Trophoblast cell (in vitro differentiated cells and primary cell): Measurements from ENCODE around the gene HBE1.

Experiments
- DNase-seq, 2 donors: peaks; one replicate each; pipeline ENCODE4 v3.0.0-alpha.2; 2016
- H2AFZ ChIP-seq: 2 replicates; pipeline ENCODE4 v1.6.1; 2013; ENCODE audit warnings: low read length, moderate library complexity, mild to moderate bottlenecking; ENCODE audit not compliant: insufficient read depth, poor library complexity
- H2AK5ac ChIP-seq: 2 replicates; pipeline ENCODE4 v1.6.1; 2013; ENCODE audit warnings: mild to moderate bottlenecking, low read length
- H2BK120ac ChIP-seq: 2 replicates; pipeline ENCODE4 v1.6.1; 2013; ENCODE audit warnings: low read length, mild to moderate bottlenecking, moderate library complexity; ENCODE audit not compliant: insufficient read depth, poor library complexity
- H2BK12ac ChIP-seq: 2 replicates; pipeline ENCODE4 v1.6.1; 2013; ENCODE audit warnings: mild to moderate bottlenecking, low read length, moderate library complexity
- H2BK5ac ChIP-seq: 2 replicates; pipeline ENCODE4 v1.6.1; 2013; ENCODE audit warnings: low read length, low read depth, moderate library complexity, mild to moderate bottlenecking; ENCODE audit not compliant: poor library complexity
- H3K14ac ChIP-seq: 2 replicates; pipeline ENCODE4 v1.6.1; 2013; ENCODE audit warnings: mild to moderate bottlenecking, low read length
- H3K18ac ChIP-seq: 2 replicates; pipeline ENCODE4 v1.6.1; 2013; ENCODE audit warnings: mild to moderate bottlenecking, low read length
- H3K23ac ChIP-seq: 2 replicates; pipeline ENCODE4 v1.6.1; 2013; ENCODE audit warnings: low read length
- H3K27ac ChIP-seq: 2 replicates; pipeline ENCODE4 v1.5.1; 2013; ENCODE audit warnings: low read depth, mild to moderate bottlenecking, inconsistent platforms, low read length, moderate library complexity
- H3K27me3 ChIP-seq: 2 replicates; pipeline ENCODE4 v1.6.1; 2013; ENCODE audit warnings: inconsistent platforms, mild to moderate bottlenecking, low read length, moderate library complexity; ENCODE audit not compliant: insufficient read depth
- H3K36me3 ChIP-seq, 2 experiments: 1 replicate in 1 of 2; 2 replicates in 1 of 2; pipeline ENCODE4 v1.6.1; 2013; ENCODE audit warnings: low read length in 2 of 2, mild to moderate bottlenecking in 2 of 2, moderate library complexity in 1 of 2; ENCODE audit not compliant: insufficient read depth in 2 of 2, control insufficient read depth in 1 of 2
- H3K4ac ChIP-seq: 2 replicates; pipeline ENCODE4 v1.6.1; 2013; ENCODE audit warnings: low read depth, mild to moderate bottlenecking, low read length, moderate library complexity
- H3K4me1 ChIP-seq, 2 experiments: 1 replicate in 1 of 2; 2 replicates in 1 of 2; pipeline ENCODE4 v1.6.1; 2013; ENCODE audit warnings: low read length in 2 of 2, mild to moderate bottlenecking in 2 of 2, moderate library complexity in 1 of 2; ENCODE audit not compliant: insufficient read depth in 2 of 2, control insufficient read depth in 1 of 2
- H3K4me2 ChIP-seq: 2 replicates; pipeline ENCODE4 v1.6.1; 2013; ENCODE audit warnings: inconsistent platforms, mild to moderate bottlenecking, low read length, moderate library complexity
- H3K4me3 ChIP-seq: 2 replicates; pipeline ENCODE4 v1.5.1; 2013; ENCODE audit warnings: mild to moderate bottlenecking, low read depth, low read length, inconsistent platforms
- H3K79me1 ChIP-seq: one replicate; pipeline ENCODE4 v1.6.1; 2013; ENCODE audit warnings: low read length
- H3K79me2 ChIP-seq: 2 replicates; pipeline ENCODE4 v1.6.1; 2013; ENCODE audit warnings: low read length, mild to moderate bottlenecking; ENCODE audit not compliant: control insufficient read depth, insufficient read depth, poor library complexity
- H3K9ac ChIP-seq: 2 replicates; pipeline ENCODE4 v1.6.1; 2013; ENCODE audit warnings: mild to moderate bottlenecking, low read length
- H3K9me3 ChIP-seq: 2 replicates; pipeline ENCODE4 v1.6.1; 2013; ENCODE audit warnings: low read depth, mild to moderate bottlenecking, control low read depth, inconsistent platforms, low read length; ENCODE audit not compliant: insufficient read depth
- H4K12ac ChIP-seq: 2 replicates; pipeline ENCODE4 v1.6.1; 2013; ENCODE audit warnings: low read depth, mild to moderate bottlenecking, low read length, moderate library complexity
- H4K8ac ChIP-seq: 2 replicates; pipeline ENCODE4 v1.6.1; 2013; ENCODE audit warnings: low read depth, mild to moderate bottlenecking, low read length, moderate library complexity
- H4K91ac ChIP-seq: one replicate; pipeline ENCODE4 v1.6.1; 2013; ENCODE audit warnings: low read depth, mild to moderate bottlenecking, low read length, moderate library complexity
- WGBS: extraction: QIAGEN DNeasy Blood & Tissue Kit; methylation state at CpG from one replicate; pipeline ENCODE4 v1.1.7; 2013; ENCODE audit warnings: missing lambda C conversion rate; ENCODE audit not compliant: insufficient read length, insufficient coverage; ENCODE audit errors: extremely low coverage; 5-methylcytosine and 5-hydroxymethylcytosine counted together

The HBE1 gene

GRCh38 chr11:5227681-5228080, 42.1 kb downstream of the HBE1 start:
- Histone ChIP-seq H3K79me2 (no peaks in the 10 kb centered on the region), H2AK5ac (no peak overlapping the region)
- no CpG with 5 or more reads among the region's 1 CpG for WGBS

GRCh38 chr11:5226732-5227310, 42.9 kb downstream of the HBE1 start, which contains the start of gene HBB:
TSS of gene HBB (minus strand) at chr11:5227071. CDS start at chr11:5227021, 50 bp downstream.
- no peak within 1 kb of the TSS for H3K18ac ChIP-seq
- H3K4me3 ChIP-seq, result peak within 1 kb of the TSS; percentile 44
- no peak within 1 kb of the TSS for H2AFZ ChIP-seq
- no peak within 1 kb of the TSS for H3K4me2 ChIP-seq
- H4K8ac ChIP-seq, result no peak within 1 kb of the TSS
- no peak within 1 kb of the TSS for H4K91ac ChIP-seq
- no peak within 1 kb of the TSS for H2BK12ac ChIP-seq
- no peak within 1 kb of the TSS for H2BK120ac ChIP-seq
- no peaks in the 10 kb centered on the region for H3K79me1 ChIP-seq
- no CpG with 5 or more reads among the region's 3 CpGs for WGBS
- no peaks in the 10 kb centered on the region for H3K27me3 ChIP-seq
- H3K79me2 ChIP-seq, result no peaks in the 10 kb centered on the region
- no peak within 1 kb of the TSS for H4K12ac ChIP-seq
- H3K36me3 ChIP-seq, result no peaks in the 10 kb centered on the region
- H3K9me3 ChIP-seq, result no peaks in the 10 kb centered on the region
- no peak within 1 kb of the TSS for H2AK5ac ChIP-seq
- H2BK5ac ChIP-seq, result no peak within 1 kb of the TSS
- H3K27ac ChIP-seq, result no peak within 1 kb of the TSS
- no peak for DNase-seq
- no peak within 1 kb of the TSS for H3K4ac ChIP-seq
- no peak within 1 kb of the TSS for H3K23ac ChIP-seq
- H3K9ac ChIP-seq, result no peak within 1 kb of the TSS
- H3K4me1 ChIP-seq, result no peaks in the 10 kb centered on the region
- no peak within 1 kb of the TSS for H3K14ac ChIP-seq

More at GRCh38 chr11:5227681-5228080, 42.1 kb downstream of the HBE1 start:
- Histone ChIP-seq H4K91ac (no peak overlapping the region), H2BK120ac (no peak overlapping the region), H4K8ac (no peak overlapping the region), H3K14ac (no peak overlapping the region), H2BK5ac (no peak overlapping the region), H3K18ac (no peak overlapping the region), H3K4me2 (no peak overlapping the region), H2AFZ (no peak overlapping the region), H4K12ac (no peak overlapping the region), H3K4me1 (no peaks in the 10 kb centered on the region), H3K9ac (no peak overlapping the region), H3K27me3 (no peaks in the 10 kb centered on the region), H3K27ac (no peak overlapping the region), H3K4ac (no peak overlapping the region), H3K9me3 (no peaks in the 10 kb centered on the region), H3K23ac (no peak overlapping the region), H3K4me3 (no peak overlapping the region), H2BK12ac (no peak overlapping the region), H3K79me1 (no peaks in the 10 kb centered on the region), H3K36me3 (no peaks in the 10 kb centered on the region)
- no peak for DNase-seq

- Histone ChIP-seq H3K36me3 (no peaks in the 10 kb centered on the region), H2BK12ac (no peak overlapping the region), H3K4ac (no peak overlapping the region), H3K4me1 (no peaks in the 10 kb centered on the region), H3K4me3 (no peak overlapping the region), H4K8ac (no peak overlapping the region), H3K18ac (no peak overlapping the region), H2BK120ac (no peak overlapping the region), H3K27me3 (no peaks in the 10 kb centered on the region), H3K14ac (no peak overlapping the region), H3K79me1 (no peaks in the 10 kb centered on the region), H2BK5ac (no peak overlapping the region), H4K91ac (no peak overlapping the region), H3K23ac (no peak overlapping the region), H3K9ac (no peak overlapping the region), H3K9me3 (peaks cover 2% of the 10 kb centered on the region), H3K79me2 (no peaks in the 10 kb centered on the region), H3K4me2 (no peak overlapping the region), H4K12ac (no peak overlapping the region), H3K27ac (no peak overlapping the region), H2AK5ac (no peak overlapping the region), H2AFZ (no peak overlapping the region)
- no CpG with 5 or more reads among the region's 2 CpGs for WGBS
- no peak for DNase-seq
Measured at GRCh38 chr11:5225480-5225871, 44.3 kb downstream of the HBE1 start.

GRCh38 chr11:5224538-5225479, 44.9 kb downstream of the HBE1 start:
- no peak overlapping the region for H4K12ac ChIP-seq
- no peak overlapping the region for H3K9ac ChIP-seq
- no peak overlapping the region for H2BK5ac ChIP-seq
- no peaks in the 10 kb centered on the region for H3K79me1 ChIP-seq
- no peak overlapping the region for H3K4me3 ChIP-seq
- no peak overlapping the region for H2BK12ac ChIP-seq
- H3K36me3 ChIP-seq, result no peaks in the 10 kb centered on the region
- H3K4me1 ChIP-seq, result no peaks in the 10 kb centered on the region
- H3K23ac ChIP-seq, result no peak overlapping the region
- H3K14ac ChIP-seq, result no peak overlapping the region
- no peak overlapping the region for H3K4ac ChIP-seq
- no peak overlapping the region for H4K91ac ChIP-seq
- H3K4me2 ChIP-seq, result no peak overlapping the region
- no peak overlapping the region for H2AFZ ChIP-seq
- peaks cover 2% of the 10 kb centered on the region for H3K9me3 ChIP-seq
- H3K18ac ChIP-seq, result no peak overlapping the region
- no peak overlapping the region for H2BK120ac ChIP-seq
- H3K79me2 ChIP-seq, result no peaks in the 10 kb centered on the region
- no CpG with 5 or more reads among the region's 6 CpGs for WGBS
- H3K27me3 ChIP-seq, result no peaks in the 10 kb centered on the region
- H4K8ac ChIP-seq, result no peak overlapping the region
- no peak for DNase-seq
- no peak overlapping the region for H3K27ac ChIP-seq
- no peak overlapping the region for H2AK5ac ChIP-seq
